Astrocyte (in vitro differentiated cells and primary cell): ENCODE data around the gene ST6GALNAC3. TPM values are rescaled to one million over a fixed set of nuclear protein-coding genes. Genes with fewer than 3 reads are reported as not detected.

Experiments used
- DNase-seq: peaks from one replicate; pipeline ENCODE4 v3.0.0-alpha.2; 2010; ENCODE audit warnings: low read depth
- FAIRE-seq: peaks from 2 replicates; lab custom pipeline; 2011; peaks lifted over from hg19 to GRCh38; lab: Jason Lieb, UNC
- H2AFZ ChIP-seq: 2 replicates; pipeline ENCODE4 v1.6.0; 2012; ENCODE audit warnings: low read depth, low read length, inconsistent platforms
- H3K27ac ChIP-seq: 2 replicates; pipeline ENCODE4 v1.5.1; 2011; ENCODE audit warnings: low read depth, low read length, inconsistent platforms
- H3K27me3 ChIP-seq: 2 replicates; pipeline ENCODE4 v1.6.0; 2011; ENCODE audit warnings: low read length, inconsistent platforms; ENCODE audit not compliant: insufficient read depth
- H3K36me3 ChIP-seq: 2 replicates; pipeline ENCODE4 v1.5.1; 2011; ENCODE audit warnings: low read length, inconsistent platforms; ENCODE audit not compliant: insufficient read depth
- H3K4me1 ChIP-seq: 2 replicates; pipeline ENCODE4 v1.5.1; 2011; ENCODE audit warnings: low read length, inconsistent platforms; ENCODE audit not compliant: insufficient read depth
- H3K4me2 ChIP-seq: 2 replicates; pipeline ENCODE4 v1.6.0; 2012; ENCODE audit warnings: low read length, inconsistent platforms
- H3K4me3 ChIP-seq: 2 replicates; pipeline ENCODE4 v1.5.1; 2011; ENCODE audit warnings: low read depth, mild to moderate bottlenecking, low read length, inconsistent platforms; ENCODE audit not compliant: insufficient read depth
- H3K79me2 ChIP-seq: 2 replicates; pipeline ENCODE4 v1.6.0; 2012; ENCODE audit warnings: mild to moderate bottlenecking, low read length, inconsistent platforms; ENCODE audit not compliant: insufficient read depth
- H3K9ac ChIP-seq: 2 replicates; pipeline ENCODE4 v1.6.0; 2012; ENCODE audit warnings: mild to moderate bottlenecking, low read length, inconsistent platforms
- H3K9me3 ChIP-seq: 2 replicates; pipeline ENCODE4 v1.5.1; 2012; ENCODE audit warnings: low read depth, mild to moderate bottlenecking, low read length, inconsistent platforms; ENCODE audit not compliant: insufficient read depth
- H4K20me1 ChIP-seq: 2 replicates; pipeline ENCODE4 v1.6.0; 2012; ENCODE audit warnings: low read length, inconsistent platforms; ENCODE audit not compliant: insufficient read depth
- H3K27ac Mint-ChIP-seq: one replicate; pipeline ENCODE4 v1.8.0; 2021; ENCODE audit warnings: mild to moderate bottlenecking, mixed read lengths; ENCODE audit not compliant: unreplicated experiment
- H3K27me3 Mint-ChIP-seq: one replicate; pipeline ENCODE4 v1.8.0; 2021; ENCODE audit warnings: low read depth, mixed read lengths; ENCODE audit not compliant: unreplicated experiment
- H3K36me3 Mint-ChIP-seq: one replicate; pipeline ENCODE4 v1.8.0; 2021; ENCODE audit warnings: low read depth, mixed read lengths; ENCODE audit not compliant: unreplicated experiment
- H3K4me1 Mint-ChIP-seq: one replicate; pipeline ENCODE4 v1.8.0; 2021; ENCODE audit warnings: low read depth, mixed read lengths; ENCODE audit not compliant: unreplicated experiment
- H3K4me3 Mint-ChIP-seq: one replicate; pipeline ENCODE4 v1.8.0; 2021; ENCODE audit warnings: mild to moderate bottlenecking, moderate library complexity, mixed read lengths; ENCODE audit not compliant: unreplicated experiment
- H3K9me3 Mint-ChIP-seq: one replicate; pipeline ENCODE4 v1.8.0; 2021; ENCODE audit warnings: mild to moderate bottlenecking, mixed read lengths; ENCODE audit not compliant: unreplicated experiment
- CTCF ChIP-seq: IDR thresholded peaks from 2 replicates; pipeline ENCODE4 v1.5.1; 2011; ENCODE audit warnings: low read depth, mild to moderate bottlenecking, inconsistent platforms, low read length, moderate library complexity; ENCODE audit not compliant: insufficient read depth
- EZH2 ChIP-seq: IDR thresholded peaks from 2 replicates; pipeline ENCODE4 v1.6.1; 2012; ENCODE audit warnings: mild to moderate bottlenecking, low read length, inconsistent platforms; ENCODE audit not compliant: insufficient read depth
- total RNA-seq: library from RNA; stranded (reverse); gene quantifications from 2 replicates; pipeline ENCODE4 v1.2.1, GENCODE V29; 2021

The ST6GALNAC3 gene
- total RNA-seq, 1 donor from 2014 or later: 3.2 TPM

DNA sequence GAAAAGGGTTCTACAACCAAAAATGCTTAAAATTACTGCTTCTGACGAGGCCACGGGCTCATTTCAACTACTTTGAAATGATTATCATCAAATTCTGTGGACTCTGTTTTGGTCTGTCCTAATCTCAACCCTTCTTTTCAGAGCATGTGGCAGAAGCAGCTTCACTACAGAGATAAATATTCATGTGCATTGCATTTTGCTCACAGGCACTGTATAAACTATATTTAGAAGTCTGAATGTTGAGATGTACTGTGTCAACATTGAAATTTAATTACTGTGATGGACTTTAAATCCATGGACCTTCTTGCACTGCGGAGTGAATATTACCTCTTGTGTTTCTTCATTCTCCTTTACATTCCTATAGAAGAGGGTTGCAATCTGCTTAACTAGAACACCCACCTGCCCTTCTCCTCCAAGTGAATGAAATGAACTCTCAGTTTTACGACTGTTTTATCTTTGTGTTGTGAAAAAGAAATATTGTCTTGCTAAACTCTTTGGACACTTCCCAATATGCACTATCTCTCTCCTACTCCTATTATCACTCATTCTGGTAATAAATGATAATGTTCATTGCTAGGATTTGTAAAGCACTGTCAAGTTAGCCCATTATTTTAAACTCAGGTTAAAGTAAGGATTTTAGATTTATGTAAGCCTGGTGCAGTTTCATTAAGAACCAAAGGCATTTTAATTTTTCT, 511.6 kb downstream of the ST6GALNAC3 start:
- Histone ChIP-seq H3K9ac (no peak overlapping the region), H3K4me3 (no peak overlapping the region), H3K36me3 (no peaks in the 10 kb centered on the region), H3K9me3 (no peaks in the 10 kb centered on the region), H2AFZ (no peak overlapping the region), H3K4me2 (no peak overlapping the region), H3K27me3 (no peaks in the 10 kb centered on the region), H3K4me1 (no peaks in the 10 kb centered on the region), H3K79me2 (no peaks in the 10 kb centered on the region), H4K20me1 (no peaks in the 10 kb centered on the region), H3K27ac (no peak overlapping the region)
- no peak for FAIRE-seq
- no peak overlapping the region for H3K4me3 Mint-ChIP-seq
- H3K4me1 Mint-ChIP-seq: peaks cover 6% of the 10 kb centered on the region
- H3K27me3 Mint-ChIP-seq: no peaks in the 10 kb centered on the region
- DNase-seq: no peak
- no peaks in the 10 kb centered on the region for H3K9me3 Mint-ChIP-seq
- no peak overlapping the region for H3K27ac Mint-ChIP-seq
- TF ChIP-seq EZH2 (no peak), CTCF (no peak)
- no peaks in the 10 kb centered on the region for H3K36me3 Mint-ChIP-seq

DNA sequence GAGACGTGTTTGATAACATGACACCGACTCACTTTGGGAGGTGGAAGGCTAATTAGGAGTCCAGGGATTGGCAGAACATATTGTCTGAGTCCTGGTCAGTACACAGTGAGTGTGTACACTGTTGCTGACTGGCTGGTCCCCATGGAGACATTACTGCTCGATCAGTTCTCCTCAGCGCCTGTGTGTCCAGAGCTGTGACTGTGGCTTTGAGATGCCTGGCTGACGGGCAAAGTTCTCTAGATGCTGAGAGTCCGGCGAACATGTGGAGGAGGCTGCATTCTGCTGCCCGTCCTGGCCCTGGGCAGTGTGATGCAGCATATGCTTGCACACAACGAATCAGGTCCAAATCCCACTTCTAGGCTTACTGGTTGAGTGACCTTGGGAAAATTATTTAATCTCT, 512.7 kb downstream of the ST6GALNAC3 start:
- H3K4me3 Mint-ChIP-seq: no peak overlapping the region
- H3K4me2 ChIP-seq: no peak overlapping the region
- H3K79me2 ChIP-seq: no peaks in the 10 kb centered on the region
- peaks cover 6% of the 10 kb centered on the region for H3K4me1 Mint-ChIP-seq
- FAIRE-seq (no peak), DNase-seq (no peak)
- no peaks in the 10 kb centered on the region for H3K27me3 Mint-ChIP-seq
- H3K27me3 ChIP-seq: no peaks in the 10 kb centered on the region
- TF ChIP-seq CTCF (no peak), EZH2 (no peak)
- no peaks in the 10 kb centered on the region for H3K9me3 Mint-ChIP-seq
- no peak overlapping the region for H3K27ac ChIP-seq
- no peak overlapping the region for H2AFZ ChIP-seq
- H3K9me3 ChIP-seq: no peaks in the 10 kb centered on the region
- no peaks in the 10 kb centered on the region for H4K20me1 ChIP-seq
- H3K36me3 ChIP-seq: no peaks in the 10 kb centered on the region
- no peak overlapping the region for H3K9ac ChIP-seq
- H3K4me1 ChIP-seq: no peaks in the 10 kb centered on the region
- no peaks in the 10 kb centered on the region for H3K36me3 Mint-ChIP-seq
- no peak overlapping the region for H3K27ac Mint-ChIP-seq
- H3K4me3 ChIP-seq: no peak overlapping the region

DNA sequence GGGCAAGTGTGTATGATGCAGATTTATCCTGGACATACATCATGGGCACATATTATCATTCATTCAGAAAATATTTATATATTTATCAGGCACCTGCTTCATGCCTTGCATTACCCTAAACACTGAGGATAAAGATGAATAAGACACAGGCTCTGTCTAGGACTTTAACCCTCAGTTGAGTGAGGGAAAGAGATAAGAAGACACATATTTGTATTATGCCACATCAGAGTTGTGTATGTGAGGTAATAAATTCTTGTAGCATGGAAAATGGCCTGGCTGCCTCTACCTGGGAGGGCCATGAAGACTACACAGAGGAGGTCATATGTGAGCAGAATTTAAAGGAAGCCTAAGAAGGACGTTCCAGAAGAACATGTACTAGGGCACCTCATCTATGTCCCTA, 516.9 kb downstream of the ST6GALNAC3 start:
- Histone ChIP-seq H3K9ac (no peak overlapping the region), H3K4me1 (no peaks in the 10 kb centered on the region), H3K4me3 (no peak overlapping the region), H2AFZ (no peak overlapping the region), H3K9me3 (no peaks in the 10 kb centered on the region), H3K79me2 (no peaks in the 10 kb centered on the region), H3K27me3 (no peaks in the 10 kb centered on the region), H3K27ac (no peak overlapping the region), H3K36me3 (no peaks in the 10 kb centered on the region), H3K4me2 (no peak overlapping the region), H4K20me1 (no peaks in the 10 kb centered on the region)
- peaks cover 2% of the 10 kb centered on the region for H3K9me3 Mint-ChIP-seq
- DNase-seq: no peak
- no peaks in the 10 kb centered on the region for H3K27me3 Mint-ChIP-seq
- no peak overlapping the region for H3K4me3 Mint-ChIP-seq
- FAIRE-seq: no peak
- no peak overlapping the region for H3K27ac Mint-ChIP-seq
- no peaks in the 10 kb centered on the region for H3K36me3 Mint-ChIP-seq
- TF ChIP-seq EZH2 (no peak), CTCF (no peak)
- H3K4me1 Mint-ChIP-seq: peaks cover 3% of the 10 kb centered on the region
